Measurements from ENCODE around the gene IGF1.

The IGF1 gene

DNA sequence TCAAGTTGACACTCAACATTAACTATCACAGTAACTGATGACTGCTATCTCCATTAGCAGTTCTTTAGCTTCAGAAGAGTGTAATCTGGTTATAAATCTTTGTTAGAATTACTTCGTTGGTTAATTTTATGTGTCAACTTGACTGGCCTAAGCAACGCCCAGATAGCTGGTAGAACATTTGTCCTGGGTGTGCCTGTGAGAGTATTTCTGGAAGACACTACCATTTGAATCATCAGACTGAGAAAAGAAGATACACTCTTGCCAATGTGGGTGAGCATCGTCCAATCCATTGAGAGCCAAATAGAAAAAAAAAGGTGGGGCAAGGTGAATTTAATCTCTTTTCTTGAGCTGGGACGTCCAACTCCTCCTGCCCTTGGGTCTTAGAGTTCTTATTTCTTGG is 129.0 kb downstream of the IGF1 start:
- H3K4me1 ChIP-seq (ENCODE audit: control insufficient read depth, insufficient read depth, low read length, unreplicated experiment) = no peaks in the 10 kb centered on the region
- no peak overlapping the region for H3K4me3 ChIP-seq (ENCODE audit: low read depth, low read length)
- H3K79me2 ChIP-seq (ENCODE audit: control insufficient read depth, insufficient read depth, low read length, unreplicated experiment) = no peaks in the 10 kb centered on the region
- no peak overlapping the region for H3K27ac ChIP-seq (ENCODE audit: low read depth, low read length)
- no peaks in the 10 kb centered on the region for H3K27me3 ChIP-seq (ENCODE audit: insufficient read depth, low read length)
- no peak overlapping the region for H2AFZ ChIP-seq (ENCODE audit: low read length, unreplicated experiment)
- H3K36me3 ChIP-seq (ENCODE audit: insufficient read depth, low read length) = no peaks in the 10 kb centered on the region

DNA sequence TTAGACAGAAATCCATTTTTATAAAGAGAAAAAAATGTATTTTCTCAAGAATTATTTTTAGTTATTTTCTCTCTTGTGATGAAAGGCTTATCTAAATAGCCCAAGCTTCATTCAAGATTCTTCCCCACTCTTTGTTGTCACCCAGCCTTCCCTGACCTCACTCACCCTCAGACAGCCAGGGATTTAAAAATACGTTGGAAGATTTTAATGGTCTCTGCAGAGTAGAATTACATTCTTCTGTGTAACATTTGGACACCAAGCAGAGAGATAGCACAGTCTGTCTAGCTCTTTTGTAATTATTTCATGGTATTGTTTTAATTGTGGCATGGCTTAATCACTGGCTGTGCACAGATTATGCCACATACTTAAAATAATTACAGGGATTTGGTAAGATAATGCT is 130.3 kb downstream of the IGF1 start:
- no peaks in the 10 kb centered on the region for H3K27me3 ChIP-seq (ENCODE audit: insufficient read depth, low read length)
- no peak overlapping the region for H3K4me3 ChIP-seq (ENCODE audit: low read depth, low read length)
- H3K4me1 ChIP-seq (ENCODE audit: control insufficient read depth, insufficient read depth, low read length, unreplicated experiment) = no peaks in the 10 kb centered on the region
- H3K27ac ChIP-seq (ENCODE audit: low read depth, low read length) = no peak overlapping the region
- H2AFZ ChIP-seq (ENCODE audit: low read length, unreplicated experiment) = no peak overlapping the region
- H3K79me2 ChIP-seq (ENCODE audit: control insufficient read depth, insufficient read depth, low read length, unreplicated experiment) = no peaks in the 10 kb centered on the region
- H3K36me3 ChIP-seq (ENCODE audit: insufficient read depth, low read length) = no peaks in the 10 kb centered on the region

DNA sequence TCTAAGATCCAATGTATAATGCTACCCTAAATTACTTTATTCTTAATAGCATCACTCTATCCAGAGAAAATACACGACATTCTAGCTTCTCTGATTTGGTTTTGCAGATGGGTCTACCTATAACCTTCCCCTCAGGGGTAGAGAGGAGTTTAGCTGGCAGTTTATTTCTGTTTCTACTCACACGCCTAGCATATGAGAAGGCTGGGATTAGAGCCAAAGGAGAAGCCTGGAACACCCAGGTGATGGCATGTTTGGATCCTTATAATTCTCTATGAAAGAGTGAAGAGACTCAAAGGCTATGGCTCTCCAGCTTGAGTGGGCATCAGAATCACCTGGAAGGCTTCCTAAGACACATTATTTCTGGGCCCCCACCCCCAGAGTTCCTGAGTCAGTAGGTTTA is 131.3 kb downstream of the IGF1 start:
- no peaks in the 10 kb centered on the region for H3K36me3 ChIP-seq (ENCODE audit: insufficient read depth, low read length)
- no peak overlapping the region for H3K27ac ChIP-seq (ENCODE audit: low read depth, low read length)
- no peak overlapping the region for H3K4me3 ChIP-seq (ENCODE audit: low read depth, low read length)
- no peaks in the 10 kb centered on the region for H3K4me1 ChIP-seq (ENCODE audit: control insufficient read depth, insufficient read depth, low read length, unreplicated experiment)
- H3K79me2 ChIP-seq (ENCODE audit: control insufficient read depth, insufficient read depth, low read length, unreplicated experiment) = no peaks in the 10 kb centered on the region
- H3K27me3 ChIP-seq (ENCODE audit: insufficient read depth, low read length) = no peaks in the 10 kb centered on the region
- no peak overlapping the region for H2AFZ ChIP-seq (ENCODE audit: low read length, unreplicated experiment)

DNA sequence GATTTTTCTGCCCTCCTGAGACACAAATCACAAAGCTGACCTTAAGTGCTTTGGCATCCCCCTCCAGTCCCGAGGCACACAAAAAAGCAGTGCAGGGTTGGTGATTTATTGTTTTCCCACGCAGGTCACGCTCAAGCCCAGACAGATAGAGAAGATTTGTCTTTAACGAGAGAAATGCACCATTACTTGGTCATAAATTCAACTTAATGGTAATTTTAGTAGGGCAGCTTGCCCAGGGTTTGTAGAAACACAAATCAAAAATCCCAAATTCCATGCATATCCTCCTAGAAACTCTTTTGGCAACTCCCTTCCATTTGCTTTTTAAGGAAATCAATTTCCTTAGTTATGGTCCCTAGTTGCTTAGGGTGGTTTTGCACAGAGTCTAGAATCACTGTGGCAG is 132.6 kb downstream of the IGF1 start:
- Histone ChIP-seq H3K4me3 (ENCODE audit: low read depth, low read length) (no peak overlapping the region), H3K27me3 (ENCODE audit: insufficient read depth, low read length) (no peaks in the 10 kb centered on the region), H2AFZ (ENCODE audit: low read length, unreplicated experiment) (no peak overlapping the region), H3K4me1 (ENCODE audit: control insufficient read depth, insufficient read depth, low read length, unreplicated experiment) (no peaks in the 10 kb centered on the region), H3K36me3 (ENCODE audit: insufficient read depth, low read length) (no peaks in the 10 kb centered on the region), H3K79me2 (ENCODE audit: control insufficient read depth, insufficient read depth, low read length, unreplicated experiment) (no peaks in the 10 kb centered on the region), H3K27ac (ENCODE audit: low read depth, low read length) (no peak overlapping the region)

Measured in ACC112 (cell line).